Thoracic aorta (tissue), 2 donors: ENCODE data around the gene PNPLA7. TPM values are rescaled to one million over a fixed set of nuclear protein-coding genes. Genes with fewer than 3 reads are reported as not detected.

ENCODE experiments used
- ATAC-seq: fragments of 150-250 bp; one replicate; pipeline ENCODE4 v1.8.0; 2017; ENCODE audit warnings: low read depth; ENCODE audit not compliant: insufficient number of reproducible peaks, low FRiP score
- DNase-seq: peaks from one replicate; pipeline ENCODE4 v3.0.0-alpha.2; 2020; ENCODE audit warnings: low spot score
- H3K27ac ChIP-seq, 2 donors: fragments of 200-600 bp; sonication (generic); 1 replicate in 1 of 2; 2 replicates in 1 of 2; pipeline ENCODE4 v1.5.1; 2016; ENCODE audit warnings: mild to moderate bottlenecking in 2 of 2, moderate library complexity in 2 of 2
- H3K27me3 ChIP-seq: fragments of 200-600 bp; sonication (generic); replicated peaks from 2 replicates; pipeline ENCODE4 v1.6.0; 2016; ENCODE audit warnings: mild to moderate bottlenecking; ENCODE audit not compliant: insufficient read depth
- H3K36me3 ChIP-seq: fragments of 200-600 bp; sonication (generic); one replicate; pipeline ENCODE4 v1.5.1; 2016
- H3K4me1 ChIP-seq, 2 donors: fragments of 200-600 bp; sonication (generic); 1 replicate in 1 of 2; 2 replicates in 1 of 2; pipeline versions ENCODE4 v1.5.1 to v1.6.0; 2016; ENCODE audit warnings: low read depth in 2 of 2, mild to moderate bottlenecking in 1 of 2; ENCODE audit not compliant: control insufficient read depth in 1 of 2
- H3K4me3 ChIP-seq: fragments of 200-600 bp; sonication (generic); 2 replicates; pipeline ENCODE4 v1.5.1; 2016; ENCODE audit warnings: mild to moderate bottlenecking
- H3K9me3 ChIP-seq: fragments of 200-600 bp; sonication (generic); 2 replicates; pipeline ENCODE4 v1.5.1; 2016
- CTCF ChIP-seq: fragments of 200-600 bp; sonication (generic); IDR thresholded peaks from one replicate; pipeline ENCODE4 v1.5.1; 2019; ENCODE audit warnings: antibody characterized with exemption
- total RNA-seq, 2 donors: library from RNA; depleted of rRNA; stranded (reverse); fragments of >200 nt; gene quantifications; one replicate each; pipeline versions ENCODE4 v1.1.0 to v1.2.3, GENCODE V29; 2016

PNPLA7 gene
- total RNA-seq, 2 donors from 2014 or later = 12.7 to 21.4 TPM

GRCh38 chr9:137497921-137498719, 52.1 kb downstream of the PNPLA7 start:
- H3K4me3 ChIP-seq = no peak overlapping the region
- H3K27ac ChIP-seq = no peak overlapping the region

GRCh38 chr9:137496601-137497375, 53.4 kb downstream of the PNPLA7 start:
- Histone ChIP-seq H3K4me3 (no peak overlapping the region), H3K4me1 (no peaks in the 10 kb centered on the region), H3K9me3 (no peaks in the 10 kb centered on the region), H3K27me3 (no peaks in the 10 kb centered on the region), H3K36me3 (peaks cover 5% of the 10 kb centered on the region), H3K27ac (no peak overlapping the region)
- no peak for DNase-seq
- no peak for ATAC-seq
- no peak for TF ChIP-seq CTCF

More at GRCh38 chr9:137497921-137498719, 52.1 kb downstream of the PNPLA7 start:
- DNase-seq (no peak), ATAC-seq (no peak)
- Histone ChIP-seq H3K36me3 (peaks cover 5% of the 10 kb centered on the region), H3K9me3 (no peaks in the 10 kb centered on the region), H3K4me1 (no peaks in the 10 kb centered on the region), H3K27me3 (no peaks in the 10 kb centered on the region)
- no peak for TF ChIP-seq CTCF

- Histone ChIP-seq H3K4me3 (no peak overlapping the region), H3K9me3 (no peaks in the 10 kb centered on the region), H3K4me1 (no peaks in the 10 kb centered on the region), H3K36me3 (peaks cover 2% of the 10 kb centered on the region), H3K27ac (no peak overlapping the region), H3K27me3 (no peaks in the 10 kb centered on the region)
- ATAC-seq (no peak), DNase-seq (no peak)
- TF ChIP-seq CTCF = no peak
Observed at GRCh38 chr9:137494550-137495351, 55.5 kb downstream of the PNPLA7 start.

GRCh38 chr9:137494104-137494544, 56.1 kb downstream of the PNPLA7 start:
- ATAC-seq = no peak
- Histone ChIP-seq H3K36me3 (no peaks in the 10 kb centered on the region), H3K27me3 (no peaks in the 10 kb centered on the region), H3K4me3 (no peak overlapping the region), H3K4me1 (no peaks in the 10 kb centered on the region), H3K27ac (no peak overlapping the region), H3K9me3 (no peaks in the 10 kb centered on the region)
- no peak for TF ChIP-seq CTCF
- no peak for DNase-seq
